ENCODE measurements around the gene FAM174C. TPM values are rescaled to one million over a fixed set of nuclear protein-coding genes. Genes with fewer than 3 reads are reported as not detected.

Gene FAM174C
- total and polyA plus RNA-seq, 10 of the 15 experiments (the other 5 are each of a cell fraction or from before 2014, with no cell fraction given), result 0.89 to 94.6 (median 43.6) TPM

- TF ChIP-seq PKNOX1 (IDR thresholded peaks at IDR 0.05), result peak; percentile 35; the same call in 1 of the 2 replicates
- no peak for TF ChIP-seq E2F8 (IDR thresholded peaks at IDR 0.05; ENCODE audit: low read depth, partially characterized antibody)
- TF ChIP-seq JUNB (IDR thresholded peaks at IDR 0.05), result no peak
- TF ChIP-seq KAT2A (conservative IDR thresholded peaks at IDR 0.05; ENCODE audit: control insufficient read depth, low read depth, low read length), result no peak
- no peak for TF ChIP-seq STAT3 (IDR thresholded peaks at IDR 0.05; ENCODE audit: low read depth, low read length)
- TF ChIP-seq MYC (IDR thresholded peaks at IDR 0.05; ENCODE audit: insufficient read depth, insufficient read length, insufficient replicate concordance, low read length, severe bottlenecking), result no peak
- no peak for TF ChIP-seq NFIC (IDR thresholded peaks at IDR 0.05; ENCODE audit: low read depth, low read length)
- TF ChIP-seq SKIL (IDR thresholded peaks at IDR 0.05; ENCODE audit: low read depth, poor library complexity, severe bottlenecking), result no peak
- no peak; the same call in 1 of the 2 replicates for TF ChIP-seq USF2 (IDR thresholded peaks at IDR 0.05; ENCODE audit: borderline replicate concordance, low read depth, low read length)
- no peak for TF ChIP-seq FOXM1 (IDR thresholded peaks at IDR 0.05; ENCODE audit: low read depth, low read length)
- peak; percentile 52; the same call in 1 of the 2 replicates for TF ChIP-seq LARP7 (IDR thresholded peaks at IDR 0.05)
- no peak for TF ChIP-seq SMAD5 (IDR thresholded peaks at IDR 0.05; ENCODE audit: low read depth)
- TF ChIP-seq YBX1 (IDR thresholded peaks at IDR 0.05), result no peak
- TF ChIP-seq SP1 (IDR thresholded peaks at IDR 0.05; ENCODE audit: low read depth, low read length), result no peak
- TF ChIP-seq HDGF (IDR thresholded peaks at IDR 0.05), result peak; percentile 79
- no peak for TF ChIP-seq SMAD1 (IDR thresholded peaks at IDR 0.05; ENCODE audit: low read depth, partially characterized antibody)
- TF ChIP-seq MTA3 (IDR thresholded peaks at IDR 0.05; ENCODE audit: borderline replicate concordance, low read length), result no peak
- TF ChIP-seq CTCF (IDR thresholded peaks at IDR 0.05 in 2 of 3, conservative IDR thresholded peaks at IDR 0.05 in 1 of 3; ENCODE audit: control insufficient read depth in 2 of 3, extremely low read depth in 1 of 3, insufficient read depth in 1 of 3, low read depth in 3 of 3, low read length in 3 of 3), result peak; percentile 97 to 99 (median 99); a peak in 5 of 6 replicates
- TF ChIP-seq ZBED1 (IDR thresholded peaks at IDR 0.05; ENCODE audit: borderline replicate concordance), result no peak
- no peak for TF ChIP-seq MAX (IDR thresholded peaks at IDR 0.05; ENCODE audit: low read depth, low read length)
Observed at GRCh38 chr19:1279782-1280341, 4.5 kb downstream of the FAM174C start (continued).

Data from GM12878 (cell line).